Effector memory CD8-positive, alpha-beta T cell (primary cell): Measurements from ENCODE around the gene FLG2.
"Not testable (repeated sequence)": the region's sequence is repeated elsewhere in the genome, so short reads cannot be mapped to it uniquely, and the experiment has no call there.

Experiments used
- ATAC-seq: fragments of 150-1000 bp; cut with Tn5 transposase; replicated peaks from 2 replicates; pipeline ENCODE4 v1.10.0; 2021; ENCODE audit warnings: mild to moderate bottlenecking, moderate library complexity
- DNase-seq, 3 experiments: peaks; one replicate each; pipeline ENCODE4 v3.0.0; 2021
- H3K27ac Mint-ChIP-seq, 2 donors: one replicate each; pipeline ENCODE4 v1.8.0; 2022; ENCODE audit warnings: mild to moderate bottlenecking in 2 of 2, mixed read lengths in 2 of 2, moderate library complexity in 2 of 2
- H3K27me3 Mint-ChIP-seq, 2 donors: one replicate each; pipeline ENCODE4 v1.8.0; 2022; ENCODE audit warnings: mixed read lengths in 2 of 2
- H3K36me3 Mint-ChIP-seq: one replicate; pipeline ENCODE4 v1.8.0; 2022; ENCODE audit warnings: mild to moderate bottlenecking, moderate library complexity, mixed read lengths; ENCODE audit not compliant: insufficient read depth
- H3K4me1 Mint-ChIP-seq, 2 donors: one replicate each; pipeline ENCODE4 v1.8.0; 2022; ENCODE audit warnings: low read depth in 2 of 2, mixed read lengths in 2 of 2
- H3K4me3 Mint-ChIP-seq, 2 donors: one replicate each; pipeline ENCODE4 v1.8.0; 2022; ENCODE audit warnings: mild to moderate bottlenecking in 2 of 2, mixed read lengths in 2 of 2, moderate library complexity in 2 of 2
- H3K9me3 Mint-ChIP-seq, 2 donors: one replicate each; pipeline ENCODE4 v1.8.0; 2022; ENCODE audit warnings: mixed read lengths in 2 of 2

The FLG2 gene

GRCh38 chr1:152306123-152306522 lies 53.7 kb downstream of the FLG2 start:
- not testable (repeated sequence) for H3K4me1 Mint-ChIP-seq, H3K36me3 Mint-ChIP-seq, H3K27ac Mint-ChIP-seq, ATAC-seq, DNase-seq, H3K9me3 Mint-ChIP-seq, H3K4me3 Mint-ChIP-seq
- peaks cover 0 to 44% of the 10 kb centered on the region in 2 donors for H3K27me3 Mint-ChIP-seq

- H3K4me1 Mint-ChIP-seq, H3K9me3 Mint-ChIP-seq, H3K36me3 Mint-ChIP-seq, DNase-seq, H3K4me3 Mint-ChIP-seq, H3K27ac Mint-ChIP-seq, ATAC-seq: not testable (repeated sequence)
- peaks cover 4 to 30% of the 10 kb centered on the region in 2 donors for H3K27me3 Mint-ChIP-seq
Observed at GRCh38 chr1:152304773-152305172, 55.0 kb downstream of the FLG2 start.

- not testable (repeated sequence) for DNase-seq, H3K4me1 Mint-ChIP-seq, H3K36me3 Mint-ChIP-seq, H3K9me3 Mint-ChIP-seq, ATAC-seq, H3K4me3 Mint-ChIP-seq, H3K27ac Mint-ChIP-seq
- peaks cover 5 to 16% of the 10 kb centered on the region in 2 donors for H3K27me3 Mint-ChIP-seq
Observed at GRCh38 chr1:152303139-152303872, 56.5 kb downstream of the FLG2 start.
